ENCODE results near the gene ZFHX3. TPM values are rescaled to one million over a fixed set of nuclear protein-coding genes. Genes with fewer than 3 reads are reported as not detected.

Gene ZFHX3
- total RNA-seq, 1 donor from 2014 or later: 68.1 TPM

DNA sequence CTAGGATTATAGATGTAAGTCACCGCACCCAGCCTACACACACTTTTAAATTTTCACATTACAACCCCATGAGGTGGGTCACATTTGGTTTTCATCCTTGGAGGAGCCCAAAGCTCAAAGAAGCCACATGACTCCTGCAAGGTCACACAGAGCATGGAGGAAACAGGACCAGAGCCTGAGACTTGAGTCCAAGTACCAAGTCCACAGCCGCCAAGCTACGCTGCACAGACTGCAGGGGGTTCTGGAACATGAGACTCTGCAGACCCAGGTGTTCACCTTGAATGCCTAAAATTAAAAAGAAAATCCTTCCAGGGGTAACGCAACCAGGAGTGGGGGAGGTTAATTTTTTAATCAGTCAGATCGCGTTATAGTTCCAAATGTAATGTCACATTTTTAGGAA lies 150.2 kb downstream of the ZFHX3 start:
- Mint-ChIP-seq H3K27me3 (ENCODE audit: low read depth) (no peaks in the 10 kb centered on the region), H3K4me3 (no peak overlapping the region), H3K4me1 (peaks cover 18% of the 10 kb centered on the region), H3K27ac (no peak overlapping the region), H3K9me3 (no peaks in the 10 kb centered on the region), H3K36me3 (peaks cover 1% of the 10 kb centered on the region)
- DNase-seq (ENCODE audit: low spot score in 2 of 2, unreplicated experiment in 2 of 2): no peak
- no peak for TF ChIP-seq CTCF (IDR thresholded peaks at IDR 0.05; ENCODE audit: unreplicated experiment)

DNA sequence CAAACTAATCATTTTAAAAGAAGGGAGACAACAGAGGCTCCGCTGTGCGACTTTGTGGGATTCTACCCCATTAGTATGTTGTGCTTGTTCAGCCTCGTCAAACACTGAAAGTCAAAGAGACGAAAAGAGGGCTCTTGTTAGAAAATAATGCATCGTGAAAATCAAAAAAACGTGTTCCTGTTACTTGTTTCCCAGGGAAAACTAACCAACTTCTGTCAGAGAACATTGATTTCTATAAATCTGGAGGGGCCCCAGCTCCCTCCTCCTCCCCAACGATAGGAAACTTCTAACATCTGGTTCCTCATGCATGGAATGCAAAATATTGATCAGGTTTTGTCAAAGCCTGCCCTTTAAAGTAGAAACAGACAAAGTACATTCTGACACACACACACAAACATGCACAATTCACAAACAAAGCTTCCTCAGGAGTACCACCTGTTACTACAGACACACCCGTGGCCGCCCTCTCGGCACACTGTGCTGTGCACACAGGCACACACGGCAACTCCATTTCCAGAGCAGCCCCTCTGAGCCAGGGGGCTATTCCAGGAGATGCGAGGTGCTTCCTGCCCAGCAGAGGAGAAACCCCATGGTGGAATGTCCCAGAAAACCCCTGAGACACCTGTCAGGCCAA lies 151.3 kb downstream of the ZFHX3 start:
- Mint-ChIP-seq H3K4me3 (no peak overlapping the region), H3K27me3 (ENCODE audit: low read depth) (no peaks in the 10 kb centered on the region), H3K9me3 (no peaks in the 10 kb centered on the region), H3K4me1 (peaks cover 16% of the 10 kb centered on the region), H3K27ac (peak overlapping the region; percentile 11), H3K36me3 (peaks cover 7% of the 10 kb centered on the region)
- no peak for TF ChIP-seq CTCF (IDR thresholded peaks at IDR 0.05; ENCODE audit: unreplicated experiment)
- DNase-seq (ENCODE audit: low spot score in 2 of 2, unreplicated experiment in 2 of 2): no peak

DNA sequence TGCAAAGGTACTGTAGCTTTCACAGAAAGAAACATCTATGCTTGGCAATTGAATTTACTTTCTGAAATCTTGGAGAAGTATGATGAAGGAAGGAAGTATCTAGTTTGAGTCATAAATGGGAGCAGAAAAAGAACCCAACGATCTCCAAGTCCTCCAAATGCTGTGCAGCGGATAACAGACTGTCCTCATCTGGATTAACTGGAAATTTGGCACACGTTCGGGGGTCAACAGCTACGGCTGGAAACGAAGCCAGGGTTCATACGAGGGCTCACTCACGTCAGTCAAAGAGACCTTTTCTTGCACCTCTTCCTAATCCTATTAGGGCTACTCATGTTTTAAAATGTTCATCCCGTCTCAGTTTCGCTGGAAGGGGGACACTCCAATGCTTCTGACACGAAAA lies 152.0 kb downstream of the ZFHX3 start:
- Mint-ChIP-seq H3K9me3 (no peaks in the 10 kb centered on the region), H3K27me3 (ENCODE audit: low read depth) (no peaks in the 10 kb centered on the region), H3K36me3 (peaks cover 10% of the 10 kb centered on the region), H3K4me1 (peaks cover 9% of the 10 kb centered on the region), H3K27ac (peak overlapping the region; percentile 11), H3K4me3 (no peak overlapping the region)
- no peak for DNase-seq (ENCODE audit: low spot score in 2 of 2, unreplicated experiment in 2 of 2)
- no peak for TF ChIP-seq CTCF (IDR thresholded peaks at IDR 0.05; ENCODE audit: unreplicated experiment)

DNA sequence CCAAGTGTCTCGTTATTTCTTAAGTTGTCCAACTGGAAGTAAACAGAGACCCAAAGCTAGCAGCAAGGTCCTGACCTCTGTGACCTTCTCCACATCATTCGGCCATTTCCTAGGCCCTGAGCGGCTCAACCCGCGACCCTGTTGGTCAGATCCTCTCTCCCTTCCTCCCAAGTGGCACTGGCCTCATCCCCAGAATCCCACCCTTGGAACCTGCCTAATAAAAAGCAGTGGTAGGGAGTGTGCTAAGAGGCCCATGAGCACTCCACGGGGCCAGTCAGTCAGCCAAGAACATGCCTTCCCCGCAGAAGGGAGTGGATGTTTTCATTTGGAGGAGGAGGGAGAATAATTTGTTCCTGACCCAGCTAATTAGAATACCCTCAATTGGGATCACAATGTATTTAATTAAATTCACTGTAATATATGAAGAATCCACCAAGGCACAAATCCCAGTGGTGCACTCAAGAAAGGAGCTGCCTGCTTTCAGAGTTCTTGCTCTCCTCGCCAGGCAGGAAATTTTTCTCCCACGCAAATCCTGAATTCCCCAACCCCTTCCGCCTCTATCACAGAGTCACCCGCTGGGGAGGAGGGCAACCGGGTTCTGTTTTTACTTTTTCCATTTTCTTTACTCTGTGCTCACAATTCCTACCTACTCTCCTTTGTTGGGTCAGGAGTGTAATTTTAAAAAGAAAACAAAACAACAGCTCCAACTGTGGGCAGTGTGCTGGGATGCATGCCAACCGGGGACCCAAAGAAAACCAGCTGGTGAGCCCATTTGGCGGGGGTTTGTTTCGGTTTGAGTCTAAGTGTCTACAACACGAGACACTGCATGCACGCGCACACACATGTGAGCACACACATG lies 153.4 kb downstream of the ZFHX3 start:
- no peaks in the 10 kb centered on the region for H3K27me3 Mint-ChIP-seq (ENCODE audit: low read depth)
- H3K36me3 Mint-ChIP-seq: peaks cover 21% of the 10 kb centered on the region
- DNase-seq (ENCODE audit: low spot score in 2 of 2, unreplicated experiment in 2 of 2): no peak
- H3K4me1 Mint-ChIP-seq: peaks cover 8% of the 10 kb centered on the region
- no peak for TF ChIP-seq CTCF (IDR thresholded peaks at IDR 0.05; ENCODE audit: unreplicated experiment)
- H3K9me3 Mint-ChIP-seq: no peaks in the 10 kb centered on the region
- H3K27ac Mint-ChIP-seq: peak overlapping the region; percentile 68
- H3K4me3 Mint-ChIP-seq: no peak overlapping the region

GRCh38 chr16:72891291-72892227 lies 156.4 kb downstream of the ZFHX3 start:
- no peak for TF ChIP-seq CTCF (IDR thresholded peaks at IDR 0.05; ENCODE audit: unreplicated experiment)
- peaks cover 43% of the 10 kb centered on the region for H3K36me3 Mint-ChIP-seq
- H3K27me3 Mint-ChIP-seq (ENCODE audit: low read depth): no peaks in the 10 kb centered on the region
- H3K4me1 Mint-ChIP-seq: peaks cover 8% of the 10 kb centered on the region
- no peak overlapping the region for H3K4me3 Mint-ChIP-seq
- no peaks in the 10 kb centered on the region for H3K9me3 Mint-ChIP-seq
- H3K27ac Mint-ChIP-seq: no peak overlapping the region
- no peak for DNase-seq (ENCODE audit: low spot score in 2 of 2, unreplicated experiment in 2 of 2)

Data from mesothelial cell of epicardium (in vitro differentiated cells).